Measurements from ENCODE around the gene ACACB.

- TF ChIP-seq GATA2 (IDR thresholded peaks at IDR 0.05; ENCODE audit: low read depth, low read length): no peak; the same call in 1 of the 2 replicates
- TF ChIP-seq GATA3 (IDR thresholded peaks at IDR 0.05; ENCODE audit: low read depth, low read length): no peak
These were observed 23.1 kb upstream of the ACACB start, which contains the start of gene ALKBH2 for GRCh38 chr12:109093022-109093918.

Measured in SH-SY5Y (cell line).